Activated CD4-positive, alpha-beta T cell treated with anti-CD3 and anti-CD28 coated beads, Interleukin-2, amount 10 ng/mL, durations not matched to agents 24 days and 14 days (primary cell): Measurements from ENCODE around the gene FBXW5. TPM values are rescaled to one million over a fixed set of nuclear protein-coding genes. Genes with fewer than 3 reads are reported as not detected.

Experiments
- DNase-seq: peaks from one replicate; pipeline ENCODE4 v3.0.0; 2022
- H3K27ac Mint-ChIP-seq: one replicate; pipeline ENCODE4 v1.8.0; 2022; ENCODE audit warnings: mild to moderate bottlenecking, mixed read lengths
- H3K27me3 Mint-ChIP-seq: one replicate; pipeline ENCODE4 v1.8.0; 2022; ENCODE audit warnings: mixed read lengths
- H3K36me3 Mint-ChIP-seq: one replicate; pipeline ENCODE4 v1.8.0; 2022; ENCODE audit warnings: low read depth, mild to moderate bottlenecking, mixed read lengths
- H3K4me1 Mint-ChIP-seq: one replicate; pipeline ENCODE4 v1.8.0; 2021; ENCODE audit warnings: mixed read lengths
- H3K4me3 Mint-ChIP-seq: one replicate; pipeline ENCODE4 v1.8.0; 2022; ENCODE audit warnings: mild to moderate bottlenecking, moderate library complexity, mixed read lengths
- H3K9me3 Mint-ChIP-seq: one replicate; pipeline ENCODE4 v1.8.0; 2021; ENCODE audit warnings: mixed read lengths
- intact Hi-C: fragments of 100-400 bp; cut with micrococcal nuclease; formaldehyde crosslinking; loops from one replicate; pipeline ENCODE4 v1.15.1; 2023
- total RNA-seq: library from RNA; stranded (reverse); gene quantifications from 2 replicates; pipeline ENCODE4 v1.2.3, GENCODE V29; 2022

Gene FBXW5
- total RNA-seq, 1 donor from 2014 or later, result 93.6 TPM

- no peak overlapping the region for H3K27ac Mint-ChIP-seq
- peaks cover 12% of the 10 kb centered on the region for H3K36me3 Mint-ChIP-seq
- intact Hi-C loops, result loop anchor here (1.0 kb wide), 4 partner anchors 42 to 95 kb away; partner anchors contain the start of genes PAXX, PHPT1 and TRAF2
- no peaks in the 10 kb centered on the region for H3K27me3 Mint-ChIP-seq
- peaks cover 3% of the 10 kb centered on the region for H3K4me1 Mint-ChIP-seq
- no peaks in the 10 kb centered on the region for H3K9me3 Mint-ChIP-seq
- no peak for DNase-seq
- H3K4me3 Mint-ChIP-seq, result peak overlapping the region; percentile 83
Measured at GRCh38 chr9:136944212-136944518, 373 bp downstream of the FBXW5 start.

GRCh38 chr9:136943291-136944211, 987 bp downstream of the FBXW5 start:
- H3K4me1 Mint-ChIP-seq, result peaks cover 3% of the 10 kb centered on the region
- intact Hi-C loops, result loop anchor here (1.0 kb wide), 4 partner anchors 41 to 94 kb away; partner anchors contain the start of genes PAXX, PHPT1 and TRAF2

GRCh38 chr9:136942881-136943230, 1.7 kb downstream of the FBXW5 start:
- Mint-ChIP-seq H3K9me3 (no peaks in the 10 kb centered on the region), H3K4me1 (peaks cover 3% of the 10 kb centered on the region), H3K27ac (peak overlapping the region; percentile 8), H3K27me3 (no peaks in the 10 kb centered on the region), H3K36me3 (peaks cover 18% of the 10 kb centered on the region), H3K4me3 (peak overlapping the region; percentile 83)
- intact Hi-C loops, result no loop called here
- no peak for DNase-seq

More at GRCh38 chr9:136943291-136944211, 987 bp downstream of the FBXW5 start:
- DNase-seq, result peak; percentile 85
- Mint-ChIP-seq H3K9me3 (no peaks in the 10 kb centered on the region), H3K36me3 (peaks cover 16% of the 10 kb centered on the region), H3K27me3 (no peaks in the 10 kb centered on the region), H3K4me3 (peak overlapping the region; percentile 83), H3K27ac (peak overlapping the region; percentile 82)

GRCh38 chr9:136942112-136942880, 2.2 kb downstream of the FBXW5 start:
- Mint-ChIP-seq H3K27me3 (no peaks in the 10 kb centered on the region), H3K27ac (peak overlapping the region; percentile 8)
- intact Hi-C loops, result no loop called here

GRCh38 chr9:136941231-136942111, 3.1 kb downstream of the FBXW5 start:
- peaks cover 25% of the 10 kb centered on the region for H3K36me3 Mint-ChIP-seq
- peak; percentile 61 for DNase-seq
- H3K9me3 Mint-ChIP-seq, result no peaks in the 10 kb centered on the region
- H3K27me3 Mint-ChIP-seq, result no peaks in the 10 kb centered on the region
- no peak overlapping the region for H3K4me3 Mint-ChIP-seq
- intact Hi-C loops, result no loop called here
- peaks cover 3% of the 10 kb centered on the region for H3K4me1 Mint-ChIP-seq
- no peak overlapping the region for H3K27ac Mint-ChIP-seq

More at GRCh38 chr9:136942112-136942880, 2.2 kb downstream of the FBXW5 start:
- Mint-ChIP-seq H3K36me3 (peaks cover 21% of the 10 kb centered on the region), H3K9me3 (no peaks in the 10 kb centered on the region), H3K4me1 (peaks cover 3% of the 10 kb centered on the region), H3K4me3 (peak overlapping the region; percentile 83)
- DNase-seq, result peak; percentile 60

- H3K4me1 Mint-ChIP-seq, result peaks cover 3% of the 10 kb centered on the region
- H3K9me3 Mint-ChIP-seq, result no peaks in the 10 kb centered on the region
- no peak overlapping the region for H3K27ac Mint-ChIP-seq
- intact Hi-C loops, result no loop called here
- no peak for DNase-seq
- no peak overlapping the region for H3K4me3 Mint-ChIP-seq
- no peaks in the 10 kb centered on the region for H3K27me3 Mint-ChIP-seq
- peaks cover 30% of the 10 kb centered on the region for H3K36me3 Mint-ChIP-seq
Measured at GRCh38 chr9:136940526-136941230, 3.9 kb downstream of the FBXW5 start.

GRCh38 chr9:136939996-136940525, 4.5 kb downstream of the FBXW5 start:
- DNase-seq, result no peak
- no peak overlapping the region for H3K27ac Mint-ChIP-seq
- no peaks in the 10 kb centered on the region for H3K27me3 Mint-ChIP-seq
- no peaks in the 10 kb centered on the region for H3K9me3 Mint-ChIP-seq
- no peak overlapping the region for H3K4me3 Mint-ChIP-seq
- peaks cover 32% of the 10 kb centered on the region for H3K36me3 Mint-ChIP-seq
- peaks cover 3% of the 10 kb centered on the region for H3K4me1 Mint-ChIP-seq
- intact Hi-C loops, result no loop called here

- Mint-ChIP-seq H3K4me3 (no peak overlapping the region), H3K27ac (peak overlapping the region; percentile 22), H3K27me3 (no peaks in the 10 kb centered on the region), H3K4me1 (no peaks in the 10 kb centered on the region), H3K9me3 (no peaks in the 10 kb centered on the region), H3K36me3 (peaks cover 36% of the 10 kb centered on the region)
- no peak for DNase-seq
- intact Hi-C loops, result no loop called here
Measured at GRCh38 chr9:136939431-136939995, 5.0 kb downstream of the FBXW5 start.

GRCh38 chr9:136937186-136938001, 7.1 kb downstream of the FBXW5 start:
- Mint-ChIP-seq H3K9me3 (no peaks in the 10 kb centered on the region), H3K4me3 (no peak overlapping the region), H3K4me1 (peaks cover 7% of the 10 kb centered on the region), H3K27me3 (no peaks in the 10 kb centered on the region), H3K27ac (no peak overlapping the region), H3K36me3 (peaks cover 42% of the 10 kb centered on the region)
- no peak for DNase-seq
- intact Hi-C loops, result no loop called here

GRCh38 chr9:136936645-136937170, 7.8 kb downstream of the FBXW5 start:
- H3K36me3 Mint-ChIP-seq, result peaks cover 42% of the 10 kb centered on the region
- H3K4me1 Mint-ChIP-seq, result peaks cover 12% of the 10 kb centered on the region

GRCh38 chr9:136935651-136936050, 8.9 kb downstream of the FBXW5 start:
- no peak overlapping the region for H3K4me3 Mint-ChIP-seq
- peaks cover 13% of the 10 kb centered on the region for H3K4me1 Mint-ChIP-seq
- no peaks in the 10 kb centered on the region for H3K27me3 Mint-ChIP-seq
- no peak overlapping the region for H3K27ac Mint-ChIP-seq
- intact Hi-C loops, result no loop called here
- H3K36me3 Mint-ChIP-seq, result peaks cover 46% of the 10 kb centered on the region
- H3K9me3 Mint-ChIP-seq, result no peaks in the 10 kb centered on the region
- DNase-seq, result no peak

More at GRCh38 chr9:136936645-136937170, 7.8 kb downstream of the FBXW5 start:
- intact Hi-C loops, result no loop called here
- DNase-seq, result no peak
- H3K27ac Mint-ChIP-seq, result peak overlapping the region; percentile 51
- H3K9me3 Mint-ChIP-seq, result no peaks in the 10 kb centered on the region
- H3K4me3 Mint-ChIP-seq, result no peak overlapping the region
- H3K27me3 Mint-ChIP-seq, result no peaks in the 10 kb centered on the region

- Mint-ChIP-seq H3K4me3 (no peak overlapping the region), H3K4me1 (peaks cover 13% of the 10 kb centered on the region), H3K27ac (peak overlapping the region; percentile 4), H3K27me3 (no peaks in the 10 kb centered on the region), H3K36me3 (peaks cover 55% of the 10 kb centered on the region), H3K9me3 (no peaks in the 10 kb centered on the region)
- intact Hi-C loops, result no loop called here
- DNase-seq, result no peak
Measured at GRCh38 chr9:136934277-136934676, 10.3 kb downstream of the FBXW5 start.
